GM21717 (cell line): ENCODE data around the gene PSRC1.
"Not testable (repeated sequence)": the region's sequence is repeated elsewhere in the genome, so short reads cannot be mapped to it uniquely, and the experiment has no call there.

Experiments used
- ATAC-seq: cut with Tn5 transposase; IDR thresholded peaks from one replicate; pipeline ENCODE4 v1.9.1; 2021; ENCODE audit warnings: mild to moderate bottlenecking, moderate library complexity; ENCODE audit not compliant: unreplicated experiment

The PSRC1 gene

GRCh38 chr1:109296782-109297181 lies 13.8 kb upstream of the PSRC1 start:
- no peak for ATAC-seq

DNA sequence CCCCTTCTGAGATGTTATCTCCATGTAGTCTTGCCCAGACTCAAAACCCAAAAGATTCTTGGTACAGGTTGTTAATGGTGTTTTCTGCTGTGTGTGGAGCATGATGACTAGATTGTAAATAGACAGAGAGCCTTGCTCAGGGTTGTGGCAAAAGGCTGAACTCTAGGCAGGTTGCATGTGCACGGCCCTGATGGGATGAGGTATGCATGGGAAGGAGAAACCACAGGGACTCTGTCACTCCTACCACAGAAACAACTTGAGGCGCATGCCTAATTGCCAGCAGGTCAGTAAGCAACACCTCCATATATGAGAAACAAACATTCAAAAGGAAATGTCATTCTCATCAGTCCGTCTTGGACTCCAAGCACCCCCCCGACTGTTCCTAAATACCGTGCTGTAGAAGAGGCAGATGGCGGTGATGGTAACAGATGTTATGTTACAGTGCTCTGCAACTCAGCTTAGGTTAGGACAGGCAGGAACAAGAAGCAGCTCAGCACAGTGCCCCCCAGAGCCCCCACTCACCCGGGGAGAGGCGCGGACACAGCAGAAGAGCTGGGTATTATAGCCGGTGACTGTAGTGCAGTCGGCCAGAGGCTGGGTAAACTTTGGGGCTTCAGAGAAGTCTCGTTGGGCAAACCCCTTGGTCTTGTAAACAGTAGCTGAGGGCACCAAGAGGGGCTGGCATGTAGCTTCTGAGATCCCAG lies 12.9 kb upstream of the PSRC1 start:
- ATAC-seq, result no peak

DNA sequence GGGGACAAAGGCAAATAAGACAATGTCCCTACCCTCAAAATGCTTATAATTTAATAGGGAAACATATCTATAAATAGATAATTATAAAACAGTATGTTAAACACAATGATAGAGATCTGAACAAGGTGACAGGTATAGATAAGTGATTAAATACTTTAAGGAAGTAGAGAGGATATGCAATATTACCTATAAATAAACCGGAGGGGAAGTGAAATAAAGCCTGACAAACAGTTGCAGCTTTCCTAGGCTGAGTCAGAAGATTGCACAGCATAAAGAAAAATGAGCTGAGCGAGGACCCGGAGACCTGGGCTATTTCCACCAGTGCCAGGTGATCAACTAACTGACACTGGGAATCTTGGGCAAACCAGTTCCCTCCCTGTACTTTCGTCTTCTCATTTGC lies 11.5 kb upstream of the PSRC1 start:
- ATAC-seq, result no peak

- ATAC-seq, result no peak
Measured at GRCh38 chr1:109293026-109293425, 10.1 kb upstream of the PSRC1 start.

- ATAC-seq, result no peak
Measured at GRCh38 chr1:109292364-109292763, 9.4 kb upstream of the PSRC1 start.

DNA sequence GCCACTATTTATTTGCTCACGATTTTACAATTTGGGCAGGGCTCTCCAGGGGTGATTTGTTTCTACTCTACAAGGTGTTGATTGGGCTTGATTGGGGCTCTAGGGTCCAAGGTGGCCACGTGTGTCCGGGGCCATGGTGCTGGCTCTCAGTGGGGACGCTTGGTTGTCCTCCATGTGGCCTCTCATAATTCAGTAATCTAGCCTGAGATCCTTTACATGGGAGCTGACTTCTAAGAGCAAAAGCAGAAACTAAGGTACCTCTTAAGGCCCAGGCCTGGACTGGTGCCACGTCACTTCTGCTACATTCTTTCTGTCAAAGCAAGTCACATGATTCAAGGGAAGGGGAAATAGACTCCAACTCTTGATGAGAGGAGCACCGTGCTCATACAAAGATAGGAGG lies 8.1 kb upstream of the PSRC1 start:
- no peak for ATAC-seq

- ATAC-seq, result no peak
Measured at GRCh38 chr1:109290137-109290536, 7.2 kb upstream of the PSRC1 start.

GRCh38 chr1:109286762-109287161 lies 3.8 kb upstream of the PSRC1 start:
- ATAC-seq, result not testable (repeated sequence)

DNA sequence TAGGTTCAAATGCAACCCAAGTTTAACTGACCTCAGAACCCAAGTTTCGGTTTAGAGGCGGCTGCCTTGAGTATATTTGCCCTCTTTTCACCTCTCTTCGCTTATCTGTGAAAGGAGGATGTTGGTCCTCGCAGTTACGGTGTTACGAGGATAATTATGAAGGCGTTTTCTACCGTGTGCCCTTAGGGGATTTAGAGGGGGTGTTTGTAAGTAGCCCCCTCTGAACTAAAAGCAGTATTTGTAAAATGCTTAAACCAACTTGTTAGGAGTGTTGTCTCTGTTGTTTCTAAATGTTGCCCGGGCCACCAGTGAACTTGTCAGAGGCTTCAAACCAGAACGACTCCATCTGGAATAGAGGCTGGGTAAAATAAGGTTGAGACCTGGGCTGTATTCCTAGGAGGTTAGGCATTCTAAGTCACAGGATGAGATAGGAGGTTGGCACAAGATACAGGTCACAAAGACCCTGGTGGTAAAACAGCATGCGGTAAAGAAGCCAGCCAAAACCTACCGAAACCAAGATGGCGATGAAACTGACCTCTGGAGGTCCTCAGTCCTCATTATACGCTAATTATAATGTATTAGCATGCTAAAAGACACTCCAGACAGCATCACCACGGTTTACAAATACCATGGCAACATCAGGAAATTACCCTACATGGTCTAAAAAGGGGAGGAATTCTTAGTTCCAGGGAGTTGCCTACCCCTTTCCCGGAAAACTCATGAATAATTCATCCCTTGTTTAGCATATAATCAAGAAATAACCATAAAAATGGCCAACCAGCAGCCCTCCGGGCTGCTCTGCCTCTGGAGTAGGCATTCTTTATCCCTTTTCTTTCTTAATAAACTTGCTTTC lies 1.0 kb upstream of the PSRC1 start:
- ATAC-seq, result peak; percentile 33

- ATAC-seq, result no peak
Measured at GRCh38 chr1:109282497-109282951, 421 bp downstream of the PSRC1 start.

DNA sequence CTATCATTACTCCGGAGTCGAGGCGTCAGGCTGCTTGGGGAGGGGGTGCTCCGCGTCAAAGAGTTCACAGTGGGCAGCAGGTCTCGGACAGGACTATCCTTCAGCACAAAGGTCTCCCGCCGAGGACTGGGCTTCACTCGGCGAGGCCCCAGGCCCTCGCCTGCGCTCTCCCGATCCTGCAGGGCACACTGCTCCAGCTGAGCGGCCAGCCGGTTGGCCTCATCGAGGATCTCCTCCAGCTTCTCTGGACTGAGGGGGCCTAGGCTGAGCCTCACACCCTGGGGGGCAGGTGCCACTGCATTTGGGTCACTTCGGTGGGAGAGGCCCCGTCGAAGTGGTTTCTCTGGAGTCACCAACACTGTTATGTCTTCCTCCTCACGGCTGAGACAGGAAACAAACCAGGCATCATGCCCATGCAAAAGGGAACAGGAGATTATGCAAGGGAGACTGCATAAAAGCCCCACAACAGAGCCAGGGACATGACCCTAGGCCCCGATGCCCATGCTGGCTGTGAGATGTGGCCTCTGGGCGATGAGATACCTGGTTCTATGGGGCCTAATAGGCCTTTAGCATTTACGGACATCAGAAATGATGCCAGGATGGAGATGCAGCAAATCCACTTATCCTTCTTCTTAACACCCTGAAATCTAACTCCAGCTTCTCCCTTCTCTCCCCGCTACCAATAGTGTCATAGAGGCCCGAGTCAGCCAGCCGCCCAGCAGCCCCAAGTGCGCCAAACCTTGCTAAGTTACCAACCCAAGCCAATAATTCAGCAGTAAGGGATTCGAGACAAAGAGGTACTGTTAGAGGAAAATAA lies 1.1 kb downstream of the PSRC1 start:
- no peak for ATAC-seq

- no peak for ATAC-seq
Measured at GRCh38 chr1:109280862-109281261, 2.1 kb downstream of the PSRC1 start.

- ATAC-seq, result no peak
Measured at GRCh38 chr1:109279615-109280278, 3.2 kb downstream of the PSRC1 start.

DNA sequence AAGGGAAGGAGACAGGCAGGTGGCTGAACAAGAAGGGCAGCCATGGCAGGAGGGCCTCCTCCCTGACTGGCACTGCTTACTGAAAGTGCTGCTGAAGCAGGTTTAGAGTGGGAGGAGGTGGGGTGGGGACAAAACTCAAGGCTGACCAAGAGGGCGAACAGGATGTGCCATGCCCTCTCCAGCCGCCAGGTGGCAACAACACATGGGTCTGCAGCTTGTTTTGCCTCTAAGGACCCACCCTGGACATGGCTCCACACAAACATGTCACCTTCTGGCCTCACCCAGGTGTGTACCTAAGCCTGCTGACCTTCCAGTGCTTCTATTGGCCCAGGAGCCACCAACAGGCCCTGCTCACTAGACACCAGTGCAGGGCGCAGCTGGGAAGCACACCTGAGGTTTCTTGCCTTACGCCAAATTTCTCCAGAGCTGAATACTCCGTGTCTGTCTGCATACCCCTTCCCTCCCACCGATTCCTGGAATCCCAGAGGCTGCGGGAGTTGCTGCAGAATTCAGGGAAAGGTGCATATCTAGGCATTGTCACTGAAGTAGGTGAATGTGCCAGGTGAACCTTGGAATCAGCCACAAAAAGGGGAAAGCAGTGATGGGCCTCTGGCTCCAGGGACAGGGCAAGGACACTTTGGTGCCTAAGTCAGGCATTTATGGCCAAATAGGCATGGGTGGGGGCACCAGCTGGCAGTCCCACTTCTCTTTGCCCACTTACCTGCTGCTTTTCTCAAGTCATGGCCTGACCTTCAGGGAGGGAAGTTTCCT lies 5.3 kb downstream of the PSRC1 start:
- ATAC-seq, result peak; percentile 62

GRCh38 chr1:109275706-109276345 lies 7.1 kb downstream of the PSRC1 start:
- ATAC-seq, result no peak

GRCh38 chr1:109274533-109275476 lies 8.1 kb downstream of the PSRC1 start:
- ATAC-seq, result no peak

DNA sequence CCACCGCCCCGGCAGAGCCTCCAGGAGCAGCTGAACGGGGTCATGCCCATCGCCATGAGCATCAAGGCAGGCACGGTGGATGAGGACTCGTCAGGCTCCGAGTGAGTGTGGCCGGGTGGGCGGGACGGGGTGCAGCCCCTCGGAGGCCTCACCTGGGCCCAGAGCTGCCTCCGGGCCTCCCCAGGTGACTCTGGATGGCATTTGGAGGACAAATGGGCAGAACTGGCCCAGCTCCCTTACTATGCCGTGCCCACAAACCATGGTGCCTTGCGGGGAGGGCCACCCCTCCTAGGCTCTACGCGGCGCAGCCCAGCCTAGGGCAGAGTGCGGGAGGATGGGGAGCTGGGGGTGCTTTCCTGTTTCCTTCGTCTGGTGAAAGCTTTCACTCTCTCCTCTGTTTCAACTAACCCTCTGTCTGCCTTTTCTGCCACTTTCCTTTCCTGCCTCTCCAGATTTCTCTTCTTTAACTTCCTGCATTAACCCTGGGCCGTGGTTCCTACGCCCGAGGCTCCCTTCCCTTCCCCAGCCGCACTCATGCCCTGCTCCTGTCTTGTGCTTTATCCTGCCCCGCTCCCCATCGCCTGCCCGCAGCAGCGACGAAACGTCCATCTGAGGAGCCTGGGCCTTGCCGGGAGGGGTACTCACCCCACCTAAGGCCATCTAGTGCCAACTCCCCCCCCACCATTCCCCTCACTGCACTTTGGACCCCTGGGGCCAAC lies 9.2 kb downstream of the PSRC1 start:
- ATAC-seq, result no peak
